ENCODE measurements around the gene PLD4.

GRCh38 chr14:104968541-104969401, 44.1 kb downstream of the PLD4 start:
- TF ChIP-seq EZH2 (IDR thresholded peaks at IDR 0.05): no peak
- no peak for TF ChIP-seq POLR2AphosphoS5 (IDR thresholded peaks at IDR 0.05; ENCODE audit: borderline replicate concordance, low read depth, low read length)

All from SK-N-MC (cell line).